ENCODE results near the gene CCIN. TPM values are rescaled to one million over a fixed set of nuclear protein-coding genes. Genes with fewer than 3 reads are reported as not detected.
A peak's percentile ranks its signal among the peaks of the same experiment; 100 is the strongest.
"Not testable (repeated sequence)": the region's sequence is repeated elsewhere in the genome, so short reads cannot be mapped to it uniquely, and the experiment has no call there.

Gene CCIN
- total RNA-seq, 1 donor from 2014 or later = not detected

GRCh38 chr9:36141288-36141687, 27.9 kb upstream of the CCIN start:
- DNase-seq = no peak

DNA sequence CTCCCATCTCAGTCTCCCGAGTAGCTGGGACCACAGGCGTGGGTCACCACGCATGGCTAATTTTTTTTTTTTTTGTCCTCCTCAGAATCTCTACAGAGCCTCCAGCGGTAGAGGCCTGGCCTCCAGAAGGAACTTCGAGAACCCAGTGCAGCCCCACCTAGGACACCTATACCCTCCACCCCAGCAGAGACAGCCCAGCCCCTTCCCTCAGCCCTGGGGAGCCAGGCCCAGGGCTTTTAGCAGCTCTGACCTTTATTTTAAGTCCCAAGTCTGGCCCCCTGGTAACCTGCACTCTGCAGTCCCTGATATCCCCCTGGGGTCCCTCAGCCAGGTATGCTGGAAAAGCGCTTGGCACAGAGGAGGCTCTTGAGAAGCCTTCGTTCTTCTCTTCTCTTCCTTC, 27.4 kb upstream of the CCIN start:
- no peak for DNase-seq

- no peak for DNase-seq
These were observed 26.5 kb upstream of the CCIN start for GRCh38 chr9:36142510-36143244.

DNA sequence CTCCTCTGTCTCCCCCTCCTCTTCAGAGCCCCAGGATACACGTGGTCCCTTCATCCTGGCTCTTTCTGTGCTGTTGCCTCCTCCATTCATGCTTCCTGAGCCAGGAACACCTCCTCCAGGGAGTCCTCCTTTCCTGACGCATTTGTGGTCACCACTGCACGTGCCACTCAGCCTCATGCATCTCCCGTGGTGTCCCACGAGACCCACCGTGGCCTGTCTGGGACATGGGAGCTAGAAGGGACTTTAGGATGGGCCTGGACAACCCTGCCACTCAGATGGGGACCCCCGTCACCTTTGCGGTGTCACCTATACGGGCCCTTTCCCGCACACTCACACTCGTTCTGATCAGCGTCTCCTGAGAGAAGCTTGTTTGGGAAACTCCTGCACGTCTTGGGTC, 25.9 kb upstream of the CCIN start:
- no peak for DNase-seq

DNA sequence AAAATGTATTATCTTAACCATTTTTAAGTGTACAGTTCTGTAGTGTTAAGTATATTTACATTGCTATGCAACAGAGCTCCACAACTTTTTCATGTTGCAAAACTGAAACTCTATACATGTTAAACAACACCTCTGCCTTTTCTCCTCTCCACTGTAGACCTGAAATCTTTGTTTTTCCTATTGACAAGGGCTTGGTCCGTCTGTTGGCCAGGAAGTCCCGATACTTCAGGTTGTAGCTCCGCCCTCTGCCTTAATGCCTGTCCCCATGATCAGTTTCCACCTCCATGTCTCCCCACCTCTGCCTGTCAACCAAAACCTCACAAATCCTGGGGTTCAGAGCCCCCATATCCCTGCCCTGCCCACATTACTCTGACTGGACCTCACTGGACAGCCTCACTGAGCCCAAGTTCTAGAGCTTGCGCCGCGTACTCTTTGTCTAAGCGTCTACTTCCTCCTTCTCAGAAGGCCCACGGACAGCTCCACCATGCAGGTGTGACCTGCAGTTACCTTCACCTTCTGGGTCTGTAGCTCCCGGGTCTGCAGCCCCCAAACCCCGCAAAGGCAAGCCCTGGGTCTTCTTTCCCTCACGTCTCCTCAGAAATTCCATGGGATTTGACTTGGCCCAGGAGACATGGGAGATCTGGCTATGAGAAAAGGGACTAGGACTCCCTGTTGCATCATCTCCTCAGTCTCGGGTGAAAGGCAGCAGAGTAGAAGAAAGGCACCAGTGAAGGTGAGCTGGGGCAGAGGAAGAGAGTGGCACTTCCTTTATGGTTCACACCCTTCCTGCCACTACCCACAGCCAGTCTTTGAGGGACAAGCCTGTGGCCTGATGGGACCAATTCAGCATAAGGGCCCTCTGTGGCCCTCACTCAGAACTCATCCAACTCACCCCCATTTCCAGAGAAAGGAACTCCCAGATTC, 24.6 kb upstream of the CCIN start:
- no peak for DNase-seq

DNA sequence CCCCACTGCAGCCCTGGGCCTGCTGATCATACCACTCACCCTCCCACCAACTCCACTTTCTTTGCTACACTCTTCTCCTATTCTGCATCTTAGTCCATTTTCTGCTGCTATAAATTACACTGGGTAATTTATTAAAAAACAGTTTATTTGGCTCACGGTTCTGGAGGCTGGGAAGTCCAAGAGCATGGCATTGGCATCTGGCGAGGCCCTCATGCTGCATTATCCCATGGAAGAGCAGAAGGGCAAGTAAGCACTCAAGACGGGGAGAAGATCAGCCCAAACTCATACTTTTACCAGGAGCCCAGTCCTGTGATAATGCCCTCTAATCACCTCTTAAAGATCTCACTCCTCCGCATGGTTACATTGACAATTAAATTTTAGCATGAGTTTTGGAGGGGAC, 23.2 kb upstream of the CCIN start:
- no peak for DNase-seq

GRCh38 chr9:36146651-36147050, 22.5 kb upstream of the CCIN start:
- DNase-seq = no peak

- no peak for DNase-seq
These were observed 21.6 kb upstream of the CCIN start for GRCh38 chr9:36147441-36148175.

DNA sequence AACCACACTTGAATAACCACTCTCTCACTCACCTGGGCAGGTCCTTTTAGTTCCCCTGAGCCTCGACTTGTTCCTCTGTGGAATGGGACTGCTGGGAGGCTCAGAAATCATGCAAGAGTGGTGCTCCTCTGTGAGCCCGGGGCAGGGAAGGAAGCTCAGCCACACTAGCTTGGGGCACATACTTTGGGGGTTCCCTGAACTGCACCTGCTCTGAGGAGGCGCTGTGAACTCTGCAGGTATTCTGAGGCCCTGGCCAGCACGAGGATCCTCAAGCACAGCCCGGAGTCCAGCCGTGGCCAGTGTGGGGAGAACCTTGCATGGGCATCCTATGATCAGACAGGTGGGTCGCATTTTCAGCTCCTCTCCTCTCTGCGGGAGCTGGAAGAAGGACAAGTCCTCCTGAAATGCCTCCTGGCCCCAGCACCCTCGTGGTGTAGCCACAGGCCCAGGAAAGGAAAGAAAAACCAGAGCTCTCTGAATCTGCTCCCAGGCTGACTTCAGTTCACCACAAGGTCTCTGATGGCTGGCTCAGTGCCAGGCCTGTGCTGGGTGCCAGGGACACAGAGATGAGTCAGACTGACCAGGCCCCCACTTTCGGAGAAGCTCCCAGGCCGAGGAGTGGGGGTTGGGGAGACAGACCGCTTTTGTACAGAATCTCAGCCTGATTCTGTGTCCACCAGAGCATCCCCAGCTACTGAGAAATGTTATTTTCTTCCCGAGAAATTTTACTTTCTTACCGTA, 20.7 kb upstream of the CCIN start:
- DNase-seq = peak; percentile 90

DNA sequence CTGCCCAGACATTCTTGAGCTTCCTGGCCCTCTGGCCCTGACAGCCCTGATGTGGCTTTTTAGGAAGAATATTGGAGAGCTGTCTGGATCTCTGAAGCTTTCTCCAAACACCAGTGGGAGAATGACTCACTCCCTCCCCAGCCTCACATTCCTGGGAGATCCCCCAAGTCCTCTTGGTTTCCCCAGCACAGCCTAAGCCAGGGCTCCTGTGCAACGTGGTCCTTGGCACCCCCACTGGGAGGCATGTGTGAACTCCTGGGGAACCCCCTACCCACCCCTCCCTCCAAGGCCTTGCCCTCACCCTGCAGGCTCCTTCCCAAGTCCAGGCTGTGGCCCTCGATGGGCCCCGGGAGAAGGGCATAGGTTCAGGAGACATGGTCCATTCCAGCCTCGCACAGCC, 20.0 kb upstream of the CCIN start:
- DNase-seq = no peak

GRCh38 chr9:36150574-36151315, 18.4 kb upstream of the CCIN start:
- no peak for DNase-seq

- DNase-seq = no peak
These were observed 17.6 kb upstream of the CCIN start for GRCh38 chr9:36151316-36152210.

GRCh38 chr9:36152741-36153438, 16.3 kb upstream of the CCIN start:
- DNase-seq = no peak

DNA sequence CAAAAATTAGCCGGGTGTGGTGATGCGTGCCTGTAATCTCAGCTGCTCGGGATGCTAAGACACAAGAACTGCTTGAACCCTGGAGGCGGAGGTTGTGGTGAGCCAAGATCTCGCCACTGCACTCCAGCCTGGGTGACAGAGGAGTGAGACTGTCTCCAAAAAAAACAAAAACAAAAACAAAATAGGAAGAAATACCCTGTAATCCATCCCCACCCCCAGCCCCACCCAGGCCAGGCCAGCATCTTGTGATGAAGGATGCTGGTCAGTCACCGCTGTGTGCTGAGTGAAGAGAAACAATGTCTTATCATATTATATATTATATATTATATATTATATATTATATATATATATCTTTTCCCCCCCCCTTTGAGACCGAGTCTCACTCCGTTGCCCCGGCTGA, 15.4 kb upstream of the CCIN start:
- no peak for DNase-seq

DNA sequence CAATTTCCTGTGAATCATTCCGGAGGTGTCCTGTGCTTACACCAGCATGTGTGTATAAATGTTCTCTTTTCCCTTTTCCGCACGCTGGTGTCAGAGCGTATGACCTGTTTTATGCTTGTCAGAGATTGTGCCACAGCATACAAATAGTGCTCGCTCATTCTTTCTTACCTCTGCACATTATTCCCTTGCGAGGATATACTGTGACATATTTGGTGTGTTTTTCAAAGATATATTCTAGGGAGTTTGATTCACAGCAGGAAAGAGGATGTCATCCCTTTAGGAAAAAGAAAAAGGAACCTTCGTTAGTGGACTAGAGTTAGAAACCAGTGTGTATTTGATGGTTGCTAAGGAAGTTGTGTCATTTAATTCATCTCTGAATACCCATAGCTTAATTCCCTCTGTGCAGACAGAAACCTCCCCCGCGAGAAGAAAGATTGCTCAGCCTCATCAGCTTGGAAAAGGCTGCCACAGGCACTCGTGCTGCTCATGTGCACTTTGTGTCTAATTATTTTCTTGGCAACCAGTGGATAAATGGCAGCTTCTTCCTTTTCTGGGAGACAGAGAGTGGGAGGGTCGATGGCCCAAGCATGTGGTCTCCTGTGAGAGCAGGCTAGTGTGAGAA, 14.7 kb upstream of the CCIN start:
- peak; percentile 58 for DNase-seq

GRCh38 chr9:36156116-36156515, 13.1 kb upstream of the CCIN start:
- no peak for DNase-seq

DNA sequence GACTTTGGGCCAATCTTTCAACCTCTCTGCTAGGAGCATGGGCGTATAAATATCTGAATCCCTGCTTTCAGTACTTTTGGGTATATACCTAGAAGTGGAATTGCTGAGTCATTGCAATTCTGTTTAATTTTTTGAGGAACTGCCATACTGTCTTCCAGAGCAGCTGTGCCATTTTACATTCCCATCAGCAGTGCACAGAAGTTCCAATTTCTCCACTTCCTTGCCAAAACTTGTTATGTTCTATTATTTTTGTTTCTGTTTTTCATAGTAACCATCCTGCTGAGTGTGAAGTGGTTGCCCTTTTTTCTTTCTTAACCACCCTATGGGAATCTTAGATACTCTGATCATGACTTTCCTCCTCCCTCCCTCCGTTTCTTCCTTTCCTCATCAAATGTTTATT, 11.1 kb upstream of the CCIN start:
- no peak for DNase-seq

DNA sequence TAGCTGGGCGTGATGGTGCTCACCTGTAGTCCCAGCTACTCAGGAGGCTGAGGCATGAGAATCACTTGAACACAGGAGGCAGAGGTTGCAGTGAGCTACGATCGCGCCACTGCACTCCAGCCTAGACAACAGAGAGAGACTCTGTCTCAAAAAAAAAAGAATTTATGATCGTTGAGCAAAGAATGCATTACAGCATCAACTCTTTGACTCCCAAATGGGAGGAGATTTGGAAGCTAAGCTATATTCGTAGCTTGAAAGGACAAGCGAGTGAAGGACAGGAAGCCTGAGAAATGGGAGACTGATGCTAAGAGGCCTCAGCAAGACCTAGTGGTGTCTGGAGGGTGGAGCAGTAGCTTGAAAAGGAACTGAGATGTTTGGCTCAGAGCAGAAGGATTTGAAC, 10.3 kb upstream of the CCIN start:
- no peak for DNase-seq

GRCh38 chr9:36159509-36159908, 9.7 kb upstream of the CCIN start:
- not testable (repeated sequence) for DNase-seq

Measured in occipital lobe (tissue), 2 donors.